Osteocyte (in vitro differentiated cells): Measurements from ENCODE around the gene TRDN. TPM values are rescaled to one million over a fixed set of nuclear protein-coding genes. Genes with fewer than 3 reads are reported as not detected.
"Not testable (repeated sequence)": the region's sequence is repeated elsewhere in the genome, so short reads cannot be mapped to it uniquely, and the experiment has no call there.

Source experiments
- DNase-seq: peaks from one replicate; pipeline ENCODE4 v3.0.0; 2021; ENCODE audit warnings: mixed read lengths; ENCODE audit not compliant: unreplicated experiment; ENCODE audit errors: extremely low spot score
- H3K27ac Mint-ChIP-seq: one replicate; pipeline ENCODE4 v1.8.0; 2021; ENCODE audit warnings: mild to moderate bottlenecking, mixed read lengths; ENCODE audit not compliant: unreplicated experiment
- H3K27me3 Mint-ChIP-seq: one replicate; pipeline ENCODE4 v1.8.0; 2021; ENCODE audit warnings: mixed read lengths; ENCODE audit not compliant: unreplicated experiment
- H3K36me3 Mint-ChIP-seq: one replicate; pipeline ENCODE4 v1.8.0; 2021; ENCODE audit warnings: mixed read lengths; ENCODE audit not compliant: unreplicated experiment
- H3K4me1 Mint-ChIP-seq: one replicate; pipeline ENCODE4 v1.8.0; 2021; ENCODE audit warnings: mixed read lengths; ENCODE audit not compliant: unreplicated experiment
- H3K4me3 Mint-ChIP-seq: one replicate; pipeline ENCODE4 v1.8.0; 2021; ENCODE audit warnings: mild to moderate bottlenecking, moderate library complexity, mixed read lengths; ENCODE audit not compliant: unreplicated experiment
- H3K9me3 Mint-ChIP-seq: one replicate; pipeline ENCODE4 v1.8.0; 2021; ENCODE audit warnings: mixed read lengths; ENCODE audit not compliant: unreplicated experiment
- CTCF ChIP-seq: fragments of 200-600 bp; sonication (generic); IDR thresholded peaks from 2 replicates; pipeline ENCODE4 v1.5.0; 2021; ENCODE audit warnings: antibody characterized with exemption, mild to moderate bottlenecking, moderate library complexity
- total RNA-seq: library from RNA; stranded (reverse); gene quantifications from 2 replicates; pipeline ENCODE4 v1.2.1, GENCODE V29; 2021

TRDN gene
- total RNA-seq, 1 donor from 2014 or later: not detected

DNA sequence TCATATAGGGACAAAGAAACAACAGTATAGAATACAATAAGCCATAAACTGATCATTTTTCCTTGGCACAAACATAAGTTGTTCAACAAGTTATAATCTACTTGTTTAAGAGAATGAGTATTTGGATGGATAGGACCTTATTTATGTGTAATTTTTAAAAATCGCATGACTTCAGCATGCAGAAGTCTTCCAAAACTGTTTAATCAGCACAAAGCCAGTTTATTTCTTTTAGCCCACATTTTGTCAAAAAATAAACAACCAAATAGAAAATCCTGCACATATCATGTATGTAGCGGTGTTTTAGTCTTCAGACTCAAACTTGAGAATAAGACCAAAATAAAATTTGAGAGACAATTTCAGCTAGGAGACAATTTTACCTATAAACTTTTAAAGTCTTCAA lies 304.7 kb downstream of the TRDN start:
- H3K27me3 Mint-ChIP-seq: peaks cover 33% of the 10 kb centered on the region

GRCh38 chr6:123329337-123329736 lies 307.4 kb downstream of the TRDN start:
- no peaks in the 10 kb centered on the region for H3K4me1 Mint-ChIP-seq
- H3K27ac Mint-ChIP-seq: no peak overlapping the region
- H3K9me3 Mint-ChIP-seq: no peaks in the 10 kb centered on the region
- no peaks in the 10 kb centered on the region for H3K36me3 Mint-ChIP-seq
- H3K27me3 Mint-ChIP-seq: peaks cover 34% of the 10 kb centered on the region
- no peak for DNase-seq
- no peak for TF ChIP-seq CTCF
- no peak overlapping the region for H3K4me3 Mint-ChIP-seq

More for the DNA sequence above, 304.7 kb downstream of the TRDN start:
- H3K27ac Mint-ChIP-seq: no peak overlapping the region
- no peak overlapping the region for H3K4me3 Mint-ChIP-seq
- no peaks in the 10 kb centered on the region for H3K4me1 Mint-ChIP-seq
- H3K9me3 Mint-ChIP-seq: no peaks in the 10 kb centered on the region
- no peaks in the 10 kb centered on the region for H3K36me3 Mint-ChIP-seq
- TF ChIP-seq CTCF: no peak
- DNase-seq: no peak

- Mint-ChIP-seq H3K4me1 (no peaks in the 10 kb centered on the region), H3K36me3 (no peaks in the 10 kb centered on the region), H3K27ac (no peak overlapping the region), H3K27me3 (peaks cover 21% of the 10 kb centered on the region), H3K9me3 (no peaks in the 10 kb centered on the region), H3K4me3 (no peak overlapping the region)
- no peak for TF ChIP-seq CTCF
- DNase-seq: no peak
These were observed 313.1 kb downstream of the TRDN start for GRCh38 chr6:123323452-123324329.

GRCh38 chr6:123321020-123321419 lies 315.7 kb downstream of the TRDN start:
- H3K27me3 Mint-ChIP-seq: peaks cover 16% of the 10 kb centered on the region
- DNase-seq: no peak
- no peak for TF ChIP-seq CTCF
- H3K27ac Mint-ChIP-seq: no peak overlapping the region
- H3K36me3 Mint-ChIP-seq: no peaks in the 10 kb centered on the region
- H3K4me3 Mint-ChIP-seq: no peak overlapping the region
- no peaks in the 10 kb centered on the region for H3K4me1 Mint-ChIP-seq
- H3K9me3 Mint-ChIP-seq: no peaks in the 10 kb centered on the region

GRCh38 chr6:123316733-123317323 lies 319.9 kb downstream of the TRDN start:
- no peak overlapping the region for H3K4me3 Mint-ChIP-seq
- no peaks in the 10 kb centered on the region for H3K9me3 Mint-ChIP-seq
- peak; percentile 62 for TF ChIP-seq CTCF
- peaks cover 18% of the 10 kb centered on the region for H3K27me3 Mint-ChIP-seq
- no peaks in the 10 kb centered on the region for H3K36me3 Mint-ChIP-seq
- no peaks in the 10 kb centered on the region for H3K4me1 Mint-ChIP-seq
- no peak overlapping the region for H3K27ac Mint-ChIP-seq
- DNase-seq: no peak

DNA sequence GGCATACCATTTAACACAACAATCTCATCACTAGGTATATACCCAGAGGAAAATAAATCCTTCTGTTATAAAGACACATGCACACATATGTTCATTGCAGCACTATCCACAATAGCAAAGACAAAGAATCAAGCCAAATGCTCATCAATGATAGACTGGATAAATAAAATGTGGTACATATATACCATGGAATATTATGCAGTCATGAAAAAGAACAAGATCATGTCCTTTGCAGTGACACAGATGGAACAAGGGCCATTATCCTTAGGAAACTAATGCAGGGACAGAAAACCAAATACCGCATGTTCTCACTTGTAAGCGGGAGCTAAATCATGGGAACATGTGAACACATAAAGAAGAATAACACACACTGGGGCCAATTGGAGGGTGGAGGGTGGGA lies 322.3 kb downstream of the TRDN start:
- not testable (repeated sequence) for H3K27ac Mint-ChIP-seq, H3K36me3 Mint-ChIP-seq, DNase-seq, H3K4me3 Mint-ChIP-seq, H3K9me3 Mint-ChIP-seq, H3K4me1 Mint-ChIP-seq
- H3K27me3 Mint-ChIP-seq: peaks cover 16% of the 10 kb centered on the region
